MM.1S (cell line): Measurements from ENCODE around the gene CDC23.

Experiments used
- CTCF ChIP-seq: fragments of 300-600 bp; sonication (generic); IDR thresholded peaks from 2 replicates; pipeline ENCODE4 v1.5.1; 2016; ENCODE audit warnings: antibody characterized with exemption, low read length, mixed read lengths
- EZH2 ChIP-seq: fragments of 300-600 bp; sonication (generic); optimal IDR thresholded peaks from 2 replicates; pipeline ENCODE3; 2017; ENCODE audit warnings: low read depth, mild to moderate bottlenecking, antibody characterized with exemption, low read length, mixed read lengths
- EZH2phosphoT487 ChIP-seq: fragments of 300-600 bp; sonication (generic); IDR thresholded peaks from 2 replicates; pipeline ENCODE4 v1.6.1; 2018; ENCODE audit warnings: antibody characterized with exemption, low read length

- TF ChIP-seq CTCF: no peak
- TF ChIP-seq EZH2: no peak
- no peak for TF ChIP-seq EZH2phosphoT487
These were observed 42.8 kb downstream of the CDC23 start for GRCh38 chr5:138170299-138170698.
